Measurements from ENCODE around the gene SPACA6.
"Not testable (repeated sequence)": the region's sequence is repeated elsewhere in the genome, so short reads cannot be mapped to it uniquely, and the experiment has no call there.

Gene SPACA6

DNA sequence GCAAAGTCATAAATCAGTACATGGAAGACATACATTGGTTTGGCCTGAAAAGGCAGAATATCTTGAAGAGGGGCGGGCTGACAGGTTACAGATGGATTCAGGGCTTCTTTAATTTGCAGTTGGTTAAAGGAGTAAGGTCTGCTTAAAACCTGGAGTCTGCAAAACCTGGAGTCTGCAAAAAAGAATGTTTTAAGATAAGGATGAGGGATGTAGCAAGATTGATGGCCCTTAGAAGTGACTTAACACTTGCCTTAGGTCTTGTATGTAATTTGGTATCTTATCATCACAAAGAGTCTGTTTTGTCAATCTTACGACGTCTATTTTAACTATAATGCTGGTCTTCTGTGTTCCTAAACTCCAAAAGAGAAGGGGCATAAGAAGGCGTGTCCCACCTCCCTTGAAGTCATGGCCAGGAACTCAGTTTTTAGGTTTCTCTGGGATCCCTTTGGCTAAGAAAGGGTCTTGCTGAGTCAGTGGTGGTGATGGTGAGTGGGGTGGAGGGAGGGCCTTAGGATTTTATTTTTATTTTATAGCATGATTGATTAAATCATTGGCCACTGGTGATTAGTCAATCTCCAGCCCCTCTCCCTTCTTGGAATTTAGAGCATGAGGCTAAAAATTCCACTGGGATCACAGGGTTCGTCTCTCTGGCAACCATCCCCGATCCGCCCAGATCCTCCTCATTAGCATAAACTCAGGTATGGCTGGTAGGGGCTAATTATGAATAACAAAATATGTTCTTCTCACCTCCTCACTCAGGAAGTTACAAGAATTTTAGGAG is 40.8 kb downstream of the SPACA6 start:
- DNase-seq (ENCODE audit: low read depth in 3 of 3, low spot score in 1 of 3): no peak

DNA sequence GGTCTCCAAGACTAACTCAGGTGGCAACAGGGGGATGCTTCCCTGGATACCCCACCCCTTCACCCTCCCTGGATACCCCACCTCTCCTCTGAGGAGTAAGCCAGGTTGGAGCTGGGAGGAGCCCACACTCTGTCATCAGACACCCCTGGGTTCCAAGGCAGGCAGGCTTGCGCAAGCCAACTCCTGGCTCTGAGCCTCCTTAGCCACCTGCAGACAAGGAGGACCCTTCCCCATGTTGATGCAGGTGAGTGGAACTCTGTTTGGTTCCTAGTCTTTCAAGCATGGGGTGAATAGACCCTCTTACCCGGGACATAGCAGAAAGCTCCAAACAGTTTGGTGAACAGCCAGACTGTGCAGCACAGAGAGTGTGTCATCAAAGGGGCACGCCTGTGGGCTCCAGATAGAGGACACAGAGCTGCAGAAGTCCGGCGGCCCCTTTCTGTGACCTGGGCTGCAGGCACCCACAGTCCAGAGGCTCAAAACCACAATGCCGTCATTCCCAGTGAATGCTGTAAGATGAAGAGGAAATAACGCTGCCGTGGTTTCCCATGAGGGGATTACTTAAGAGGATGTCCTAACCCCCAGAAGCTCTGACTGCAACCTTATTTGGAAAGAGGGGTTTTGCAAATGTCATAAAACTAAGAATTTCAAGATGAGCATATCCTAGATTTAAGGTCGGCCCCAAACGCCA is 42.8 kb downstream of the SPACA6 start:
- DNase-seq (ENCODE audit: low read depth in 3 of 3, low spot score in 1 of 3): no peak

DNA sequence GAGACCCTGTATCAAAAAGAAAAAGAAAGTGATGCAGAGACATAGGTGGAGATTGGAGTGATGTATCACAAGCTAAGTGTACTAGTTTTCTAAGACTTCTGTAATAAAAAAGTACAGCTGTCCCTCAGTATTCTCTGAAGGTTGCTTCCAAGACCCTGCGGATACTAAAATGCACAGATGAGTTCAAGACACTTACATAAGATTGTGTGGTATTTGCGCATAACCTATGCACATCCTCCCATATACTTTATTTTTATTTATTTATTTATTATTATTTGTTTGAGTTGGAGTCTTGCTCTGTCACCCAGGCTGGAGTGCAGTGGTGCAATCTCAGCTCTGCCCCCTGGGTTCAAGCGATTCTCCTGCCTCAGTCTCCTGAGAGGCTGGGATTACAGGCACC is 44.3 kb downstream of the SPACA6 start:
- no peak for DNase-seq (ENCODE audit: low read depth in 3 of 3, low spot score in 1 of 3)

GRCh38 chr19:51737924-51738323 is 44.8 kb downstream of the SPACA6 start:
- no peak for DNase-seq (ENCODE audit: low read depth in 3 of 3, low spot score in 1 of 3)

- DNase-seq (ENCODE audit: low read depth in 3 of 3, low spot score in 1 of 3): not testable (repeated sequence)
These were observed 45.4 kb downstream of the SPACA6 start for GRCh38 chr19:51738523-51738922.

GRCh38 chr19:51739466-51740213 is 46.5 kb downstream of the SPACA6 start:
- no peak for DNase-seq (ENCODE audit: low read depth in 3 of 3, low spot score in 1 of 3)

DNA sequence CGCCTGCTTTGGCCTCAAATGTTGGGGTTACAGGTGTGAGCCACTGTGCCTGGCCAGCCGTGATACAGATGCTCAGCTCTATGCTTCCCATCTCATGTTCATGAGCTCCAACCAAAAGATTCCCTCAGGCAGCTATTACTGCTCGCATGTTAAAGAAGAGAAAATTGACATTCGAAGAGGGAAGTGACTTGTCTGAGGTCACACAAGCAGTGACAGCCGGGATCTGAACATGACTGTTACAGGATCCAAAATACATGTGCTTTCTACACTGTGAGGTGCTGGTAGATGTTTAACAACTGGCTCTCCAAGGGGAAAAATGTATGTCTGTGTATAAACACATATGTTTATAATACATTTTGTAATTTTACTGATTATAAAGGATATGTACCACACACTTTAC is 47.2 kb downstream of the SPACA6 start:
- DNase-seq (ENCODE audit: low read depth in 3 of 3, low spot score in 1 of 3): no peak

DNA sequence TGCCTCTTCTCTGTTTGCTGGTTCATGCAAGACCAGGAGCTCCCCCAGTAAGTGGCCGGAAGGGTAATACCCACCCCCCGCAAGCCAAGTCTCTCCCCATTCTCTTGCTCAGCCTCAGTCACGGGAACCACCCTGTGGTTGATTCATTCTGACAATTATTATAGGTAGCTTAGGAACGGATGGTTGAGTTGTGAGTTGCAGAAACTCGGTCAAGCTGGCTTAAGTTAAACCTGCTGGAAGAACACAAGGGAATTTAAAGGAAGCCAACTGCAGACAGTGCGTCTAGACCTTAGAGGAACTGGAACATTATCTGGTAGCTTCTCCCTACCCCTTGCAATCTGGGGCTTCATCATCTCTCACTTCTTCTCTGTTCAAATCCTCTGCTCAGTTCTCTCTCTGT is 49.7 kb downstream of the SPACA6 start:
- no peak for DNase-seq (ENCODE audit: low read depth in 3 of 3, low spot score in 1 of 3)

GRCh38 chr19:51743405-51743804 is 50.3 kb downstream of the SPACA6 start:
- no peak for DNase-seq (ENCODE audit: low read depth in 3 of 3, low spot score in 1 of 3)

GRCh38 chr19:51746731-51747130 is 53.6 kb downstream of the SPACA6 start:
- DNase-seq (ENCODE audit: low read depth in 3 of 3, low spot score in 1 of 3): no peak

- DNase-seq (ENCODE audit: low read depth in 3 of 3, low spot score in 1 of 3): no peak
These were observed 56.8 kb downstream of the SPACA6 start for GRCh38 chr19:51749979-51750378.

DNA sequence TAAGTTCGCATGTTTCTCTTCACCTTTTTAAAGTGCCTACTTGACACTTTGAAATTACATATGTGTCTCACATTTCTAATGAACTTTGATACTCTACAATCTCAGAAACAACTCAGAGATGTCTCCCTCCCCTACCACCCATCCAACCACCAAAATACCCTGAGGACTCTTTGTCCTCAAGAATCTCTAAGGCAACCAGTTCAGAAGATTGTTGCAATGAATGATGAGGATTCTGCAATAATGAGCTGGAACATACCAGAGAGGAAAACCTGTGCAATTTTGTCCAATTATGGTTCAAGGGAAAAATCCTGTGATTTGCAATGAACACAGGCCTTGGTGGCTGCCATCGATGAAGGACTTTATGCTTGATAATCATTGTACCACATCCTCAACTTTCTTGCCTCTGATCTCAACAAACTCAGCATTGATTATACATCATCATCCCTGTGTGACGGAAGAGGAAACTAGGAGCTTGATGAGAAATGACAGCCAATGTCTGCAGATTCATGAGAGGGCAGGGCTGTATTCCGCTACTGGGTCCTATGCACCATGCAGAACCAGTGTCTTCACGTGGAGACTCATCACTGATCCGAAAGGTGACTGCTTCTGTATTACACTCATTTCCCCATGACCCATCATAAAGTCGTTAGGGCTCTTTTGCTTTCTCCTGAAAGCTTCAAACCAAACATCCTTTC is 57.4 kb downstream of the SPACA6 start:
- no peak for DNase-seq (ENCODE audit: low read depth in 3 of 3, low spot score in 1 of 3)

DNA sequence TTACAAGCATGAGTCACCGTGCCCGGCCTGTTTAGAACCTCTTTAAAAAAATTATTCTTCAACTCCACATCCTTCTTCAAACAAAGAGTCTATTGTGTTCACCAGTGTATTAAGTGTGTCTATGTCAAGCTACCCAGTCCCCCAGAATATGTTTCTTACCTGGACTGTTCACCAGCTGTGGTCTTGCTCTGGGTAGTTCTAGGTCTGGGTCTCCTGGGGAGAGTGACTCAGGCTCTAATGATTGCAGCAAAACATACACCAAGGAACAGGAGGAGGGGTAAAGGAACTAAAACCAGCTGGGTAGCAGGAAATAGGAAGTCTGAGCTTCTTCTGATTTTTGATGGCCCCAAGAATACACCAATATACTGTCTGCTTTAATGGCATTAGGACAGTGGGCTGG is 58.5 kb downstream of the SPACA6 start, which contains the start of gene FPR1:
TSS of gene FPR1 (minus strand) at position 224 of the 400 bp plus-strand sequence. CDS start 4,884 bp downstream, outside the sequence.
- no peak for DNase-seq (ENCODE audit: low read depth in 3 of 3, low spot score in 1 of 3)

GRCh38 chr19:51754109-51754508 is 61.0 kb downstream of the SPACA6 start:
- no peak for DNase-seq (ENCODE audit: low read depth in 3 of 3, low spot score in 1 of 3)

DNA sequence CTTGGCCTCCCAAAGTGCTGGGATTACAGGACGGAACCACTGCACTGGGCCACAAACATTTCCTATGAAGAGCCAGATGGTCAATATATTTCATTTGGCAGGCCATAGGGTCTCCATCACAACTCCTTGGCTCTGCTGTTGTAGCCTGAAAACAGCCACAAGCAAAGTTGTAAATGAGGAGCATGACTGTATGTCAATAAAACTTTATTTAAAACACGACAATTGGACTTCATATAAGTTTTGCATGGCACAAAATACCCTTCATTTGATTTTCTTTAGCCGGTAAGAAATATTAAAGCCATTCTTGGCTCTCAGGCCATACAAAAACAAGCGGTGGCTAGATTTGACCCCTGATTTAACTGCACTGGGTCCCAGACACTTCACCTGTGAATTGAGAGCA is 61.6 kb downstream of the SPACA6 start:
- DNase-seq (ENCODE audit: low read depth in 3 of 3, low spot score in 1 of 3): no peak
